Cortex of kidney (tissue), 1 donor: ENCODE data around the gene IGFALS.

ENCODE experiments used
- DNase-seq: peaks from one replicate; lab custom pipeline; 2025; lab: John Stamatoyannopoulos, UW

IGFALS gene

GRCh38 chr16:1793578-1794220 lies at the start of gene IGFALS:
IGFALS (minus strand) TSS chr16:1793705; CDS start chr16:1793652, 53 bp downstream.
- DNase-seq, result no peak

GRCh38 chr16:1839554-1839953 lies 46.0 kb upstream of the IGFALS start:
- no peak for DNase-seq

- no peak for DNase-seq
These were observed 40.6 kb upstream of the IGFALS start for GRCh38 chr16:1834096-1834495.

DNA sequence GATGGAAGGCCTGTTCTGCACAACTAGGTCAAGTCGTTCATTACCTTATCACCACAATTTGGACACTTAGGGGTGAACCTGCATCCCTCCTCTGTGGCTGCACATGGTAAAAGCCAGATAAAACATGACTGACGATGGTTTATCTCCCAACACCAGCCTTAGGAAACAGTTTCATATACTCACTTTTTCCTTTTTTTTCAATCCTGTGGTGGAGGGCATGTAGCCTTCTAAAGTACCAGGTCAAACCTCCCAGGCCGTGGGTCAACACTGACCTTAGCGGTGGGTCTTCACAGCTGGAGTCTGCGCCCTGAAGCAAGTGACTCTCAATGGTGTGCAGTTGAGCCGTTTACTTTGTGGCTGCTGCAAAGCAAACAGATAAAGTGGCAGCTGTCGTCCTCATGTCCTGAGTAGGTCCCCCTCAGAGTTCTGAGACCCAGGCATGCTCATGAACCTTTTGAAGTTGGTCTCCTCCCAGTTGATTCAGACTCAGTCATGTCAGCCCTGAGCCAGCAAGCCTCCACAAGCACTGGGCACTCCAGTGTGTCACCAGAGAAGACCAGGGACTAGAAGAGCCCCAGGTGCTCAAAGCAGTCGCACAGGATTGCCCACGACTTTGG lies 39.4 kb upstream of the IGFALS start:
- DNase-seq, result no peak

DNA sequence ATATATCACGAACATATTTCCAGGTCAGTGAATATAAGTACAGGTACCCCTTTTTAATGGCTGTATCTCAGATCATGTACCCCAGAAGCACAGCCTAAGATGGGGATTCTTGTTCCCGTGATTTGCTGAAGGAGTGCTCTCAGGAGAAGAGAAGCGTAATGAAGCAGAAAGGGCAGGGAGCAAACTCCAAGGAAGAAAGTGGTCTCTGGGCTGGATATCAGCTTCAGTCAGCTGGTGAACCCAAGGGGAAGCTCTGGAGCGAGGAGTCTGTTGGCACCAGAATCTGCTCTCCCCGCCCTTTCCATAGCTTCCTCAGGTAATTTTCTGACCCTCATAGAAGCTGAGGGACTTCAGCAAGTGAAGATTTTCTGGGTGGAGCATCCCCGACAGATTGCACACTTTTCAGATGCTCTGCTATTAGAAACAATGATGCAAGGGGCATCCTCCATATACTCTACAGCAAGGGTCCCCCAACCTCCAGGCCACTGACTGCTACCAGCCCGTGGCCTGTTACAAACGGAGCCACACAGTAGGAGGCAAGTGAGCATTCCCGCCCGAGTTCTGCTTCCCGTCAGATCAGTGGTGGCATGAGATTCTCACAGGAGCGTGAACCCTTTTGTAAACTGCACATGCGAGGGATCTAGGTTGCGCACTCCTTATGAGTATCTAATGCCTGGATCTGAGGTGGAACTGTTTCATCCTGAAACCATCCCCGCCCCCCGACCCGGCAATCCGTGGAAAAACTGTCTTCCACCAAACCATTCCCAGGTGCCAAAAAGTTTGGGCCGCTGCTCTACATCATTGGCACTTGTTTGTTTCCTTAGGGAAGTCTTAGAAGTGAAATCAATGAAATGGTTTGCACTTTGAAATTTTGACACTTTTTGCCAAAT lies 37.9 kb upstream of the IGFALS start:
- DNase-seq, result no peak

GRCh38 chr16:1830213-1830612 lies 36.7 kb upstream of the IGFALS start:
- no peak for DNase-seq

DNA sequence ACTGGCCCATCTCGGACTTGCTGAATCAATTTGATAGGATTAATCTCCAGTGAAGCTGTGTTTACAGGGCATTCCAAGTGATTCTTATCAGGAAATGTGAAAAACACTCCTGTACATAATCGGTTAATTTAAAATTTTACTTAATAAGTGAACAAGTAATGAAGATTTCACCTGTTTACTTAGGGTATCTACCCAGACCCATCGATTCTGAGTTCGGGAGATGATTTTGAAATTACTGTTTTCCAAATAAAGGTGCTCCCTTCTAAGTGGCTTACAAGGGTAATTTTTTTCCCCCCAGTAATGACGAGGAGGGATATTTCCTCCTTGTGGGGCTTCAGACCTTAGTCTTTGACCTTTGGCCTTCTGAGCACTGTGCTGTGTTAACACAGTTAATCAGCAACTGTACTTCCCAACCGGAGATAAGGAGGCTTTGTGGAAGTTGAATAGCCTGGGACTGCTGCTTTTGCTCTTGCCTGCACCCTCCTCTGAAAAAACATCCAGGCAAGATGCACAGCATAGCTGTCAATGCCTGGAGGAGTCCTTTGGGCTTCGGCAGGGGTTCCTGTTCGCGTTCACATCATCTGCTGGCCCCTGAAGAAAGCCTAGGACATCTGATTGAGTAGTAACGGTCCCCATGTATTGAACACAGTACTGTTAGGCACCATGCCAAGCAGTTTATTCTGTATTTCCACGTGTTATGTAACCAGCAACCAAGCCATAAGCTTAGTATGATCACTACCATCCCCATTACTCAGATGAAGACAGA lies 35.3 kb upstream of the IGFALS start:
- no peak for DNase-seq

DNA sequence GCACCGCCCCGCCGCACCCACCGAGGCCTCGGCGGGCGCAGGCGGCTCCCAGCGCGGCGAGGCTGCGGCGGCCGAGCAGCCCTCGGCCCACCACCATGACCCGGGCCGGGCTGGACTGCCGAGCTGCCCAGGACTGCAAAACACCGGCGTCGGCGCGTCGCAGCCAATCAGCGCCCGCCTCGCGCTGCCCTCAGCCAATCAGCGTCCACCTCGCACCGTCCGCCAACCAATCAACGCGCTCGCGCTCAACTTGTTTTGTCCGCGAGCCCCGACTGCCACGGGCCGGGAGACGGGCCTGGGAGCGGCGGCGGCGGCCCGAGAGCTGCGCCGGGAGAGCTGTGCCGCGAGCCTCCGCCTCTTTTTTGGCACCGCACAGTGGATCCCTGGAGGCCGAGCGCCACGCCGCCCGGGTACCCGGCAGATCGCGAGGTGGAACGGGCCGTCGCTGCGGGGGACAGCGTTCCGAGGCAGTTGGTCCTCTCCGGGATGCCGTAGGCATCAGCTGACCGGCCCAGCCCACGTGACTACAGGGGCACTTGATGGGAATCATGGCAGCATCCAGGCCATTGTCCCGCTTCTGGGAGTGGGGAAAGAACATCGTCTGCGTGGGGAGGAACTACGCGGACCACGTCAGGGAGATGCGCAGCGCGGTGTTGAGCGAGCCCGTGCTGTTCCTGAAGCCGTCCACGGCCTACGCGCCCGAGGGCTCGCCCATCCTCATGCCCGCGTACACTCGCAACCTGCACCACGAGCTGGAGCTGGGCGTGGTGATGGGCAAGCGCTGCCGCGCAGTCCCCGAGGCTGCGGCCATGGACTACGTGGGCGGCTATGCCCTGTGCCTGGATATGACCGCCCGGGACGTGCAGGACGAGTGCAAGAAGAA lies 33.4 kb upstream of the IGFALS start, which contains the start of the genes FAHD1 and HAGH:
FAHD1 (plus strand) TSS at position 516 of the 883 bp plus-strand sequence; CDS start at position 549, 33 bp downstream.
HAGH (minus strand) TSS at position 135 of the 883 bp plus-strand sequence; CDS start at position 97, 38 bp downstream.
- DNase-seq, result peak; percentile 95

DNA sequence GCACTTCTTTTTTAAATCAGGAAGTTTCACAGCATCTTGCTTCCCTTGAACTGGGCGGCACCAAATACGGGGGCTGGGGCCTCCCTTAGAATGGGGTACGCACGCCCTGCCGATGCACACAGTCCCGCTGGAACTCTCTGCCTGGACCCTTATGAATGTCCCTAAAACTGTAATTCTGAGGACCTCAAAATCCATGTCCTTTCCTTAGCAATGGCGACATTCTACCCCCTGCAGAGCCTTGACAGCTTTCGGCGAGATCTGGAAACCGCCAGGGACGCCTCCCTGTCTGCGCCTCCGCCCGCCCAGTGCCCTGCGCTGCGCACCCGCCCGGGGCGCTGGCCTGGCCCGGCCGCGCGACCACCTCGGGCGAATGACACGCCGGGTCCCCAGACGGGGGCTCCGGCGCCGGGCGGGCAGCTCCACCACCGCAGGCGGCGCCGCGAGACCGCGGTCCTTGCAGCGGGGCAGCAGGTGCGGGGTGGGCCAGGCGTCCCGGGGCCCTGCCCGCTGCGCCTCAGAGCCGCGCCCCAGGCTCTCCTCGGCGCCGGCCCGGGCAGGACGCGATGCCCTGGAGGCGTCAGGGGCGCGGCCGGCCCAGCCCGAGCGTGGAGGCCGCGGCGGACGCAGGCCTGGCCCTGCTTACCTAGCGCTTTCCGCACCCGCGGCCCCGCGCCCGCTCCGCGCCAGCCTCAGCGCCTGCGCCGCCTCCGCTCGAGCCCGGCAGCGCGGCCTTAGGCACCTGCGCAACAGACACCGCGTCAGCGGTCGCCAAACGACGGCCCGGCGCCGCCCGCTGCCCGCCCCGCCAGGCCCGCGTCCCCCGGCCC lies 32.6 kb upstream of the IGFALS start:
- DNase-seq, result no peak

DNA sequence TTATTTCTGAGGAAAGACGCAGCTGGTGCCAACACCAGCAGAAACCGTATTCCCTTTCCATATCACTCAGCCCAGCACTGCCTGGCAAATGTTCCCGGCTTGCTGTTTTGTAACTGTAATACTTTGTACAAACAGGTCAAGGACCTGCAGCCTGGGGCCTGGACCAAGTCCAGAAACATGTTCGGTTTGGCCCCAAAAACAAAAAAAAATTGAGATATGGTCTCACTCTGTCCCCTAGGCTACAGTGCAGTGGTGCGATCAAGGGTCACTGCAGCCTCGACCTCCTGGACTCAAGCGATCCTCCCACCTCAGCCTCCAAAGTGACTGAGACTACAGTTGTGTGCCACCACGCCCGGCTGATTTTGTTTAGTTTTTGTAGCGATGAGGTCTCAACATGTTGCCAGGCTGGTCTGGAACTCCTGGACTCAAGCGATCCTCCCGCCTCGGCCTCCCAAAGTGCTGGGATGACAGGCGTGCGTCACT lies 31.9 kb upstream of the IGFALS start:
- DNase-seq, result no peak

DNA sequence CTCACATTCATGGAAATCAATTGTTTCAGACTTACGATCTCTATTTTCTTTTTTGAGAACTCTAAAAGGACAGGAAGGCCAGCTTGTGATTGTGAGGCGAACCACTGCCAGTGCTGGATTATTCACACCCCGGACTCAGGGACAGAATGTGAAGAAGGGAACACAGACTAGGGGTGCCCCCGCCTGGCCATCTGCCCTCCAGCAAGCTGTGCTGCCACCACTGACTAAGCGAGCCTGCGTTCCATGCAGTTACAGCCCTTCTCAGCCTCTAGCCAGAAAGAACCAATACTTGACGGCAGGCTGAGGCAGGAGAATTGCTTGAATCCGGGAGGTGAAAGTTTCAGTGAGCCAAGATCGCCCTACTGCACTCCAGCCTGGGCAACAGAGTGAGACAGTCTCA lies 30.3 kb upstream of the IGFALS start:
- DNase-seq, result no peak

DNA sequence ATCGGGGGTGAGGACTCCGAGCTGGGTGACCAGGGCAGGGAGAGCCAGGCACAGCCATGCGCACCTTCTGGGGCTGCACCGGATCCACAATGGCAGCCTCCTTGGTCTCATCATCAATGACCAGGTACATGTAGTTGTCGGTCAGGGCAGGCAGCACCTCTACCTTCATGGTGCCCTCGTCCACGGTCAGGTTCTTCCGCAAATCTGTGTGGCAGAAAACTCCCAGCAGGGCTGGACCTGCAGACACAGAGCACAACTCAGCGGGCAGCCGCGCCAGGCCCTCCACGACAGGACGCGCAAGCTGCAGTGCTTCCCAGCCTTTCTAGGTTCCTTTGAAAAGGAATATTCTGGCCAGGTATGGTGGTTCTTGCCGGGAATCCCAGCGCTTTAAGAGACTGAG lies 29.3 kb upstream of the IGFALS start:
- no peak for DNase-seq

- no peak for DNase-seq
These were observed 28.5 kb upstream of the IGFALS start for GRCh38 chr16:1821861-1822611.

- no peak for DNase-seq
These were observed 27.4 kb upstream of the IGFALS start for GRCh38 chr16:1820946-1821290.

DNA sequence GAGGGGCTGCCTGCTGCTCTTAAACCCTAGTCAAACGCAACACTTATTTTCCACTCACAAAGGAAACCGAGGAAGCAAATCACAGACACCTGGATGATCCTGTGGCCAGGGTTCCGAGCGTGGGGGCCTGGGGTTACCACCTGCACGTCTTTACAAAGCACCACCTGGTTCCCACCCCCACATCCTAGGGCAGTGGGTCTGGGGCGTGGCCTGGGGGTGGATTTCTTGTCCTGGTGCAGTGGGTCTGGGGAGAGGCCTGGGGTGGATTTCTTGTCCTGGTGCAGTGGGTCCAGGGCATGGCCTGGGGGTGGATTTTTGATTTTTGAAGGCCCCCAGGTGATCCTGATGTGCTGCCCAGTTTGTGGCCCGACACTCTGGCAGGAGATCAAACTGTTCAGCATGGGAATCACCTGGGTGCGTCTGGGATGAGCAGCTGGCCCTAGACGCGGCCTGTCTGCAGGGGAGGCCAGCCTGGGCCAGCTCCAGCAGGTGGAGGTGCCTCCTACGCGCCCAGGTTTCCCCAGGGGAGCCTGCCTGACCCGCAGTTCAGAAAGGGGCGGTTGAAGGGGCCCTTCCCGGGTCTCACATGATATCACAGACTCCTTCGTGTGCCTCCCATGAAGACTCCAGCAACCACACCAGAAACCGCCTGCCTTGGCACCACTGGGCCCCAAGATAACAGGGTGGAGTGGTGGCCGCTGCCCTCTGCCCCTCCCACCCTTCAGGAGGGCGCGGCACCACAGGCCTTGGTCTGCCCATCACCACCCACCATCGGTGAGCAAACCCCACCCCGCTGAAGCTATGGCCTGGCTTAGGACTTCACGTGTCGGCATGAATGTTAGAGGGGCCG lies 26.8 kb upstream of the IGFALS start:
- no peak for DNase-seq

DNA sequence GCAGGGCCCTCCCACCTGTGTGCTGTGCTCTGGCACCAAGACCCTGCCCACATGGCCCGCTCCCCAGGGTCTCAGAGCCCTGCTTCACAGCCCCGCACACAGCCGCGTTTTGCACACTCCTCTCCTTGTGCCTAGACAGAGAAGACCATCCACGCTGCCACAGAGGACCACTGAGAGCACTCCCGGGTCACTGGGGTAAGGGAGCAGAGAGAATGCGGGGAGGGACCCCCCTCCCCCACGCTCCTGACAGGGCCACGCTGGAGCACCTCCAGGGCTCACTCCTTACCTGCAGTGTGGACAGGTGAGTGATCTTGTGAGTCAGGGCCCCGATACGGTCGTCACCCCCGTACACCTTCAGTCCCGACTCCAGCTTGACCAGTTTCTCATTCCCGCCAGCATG lies 26.1 kb upstream of the IGFALS start:
- no peak for DNase-seq

DNA sequence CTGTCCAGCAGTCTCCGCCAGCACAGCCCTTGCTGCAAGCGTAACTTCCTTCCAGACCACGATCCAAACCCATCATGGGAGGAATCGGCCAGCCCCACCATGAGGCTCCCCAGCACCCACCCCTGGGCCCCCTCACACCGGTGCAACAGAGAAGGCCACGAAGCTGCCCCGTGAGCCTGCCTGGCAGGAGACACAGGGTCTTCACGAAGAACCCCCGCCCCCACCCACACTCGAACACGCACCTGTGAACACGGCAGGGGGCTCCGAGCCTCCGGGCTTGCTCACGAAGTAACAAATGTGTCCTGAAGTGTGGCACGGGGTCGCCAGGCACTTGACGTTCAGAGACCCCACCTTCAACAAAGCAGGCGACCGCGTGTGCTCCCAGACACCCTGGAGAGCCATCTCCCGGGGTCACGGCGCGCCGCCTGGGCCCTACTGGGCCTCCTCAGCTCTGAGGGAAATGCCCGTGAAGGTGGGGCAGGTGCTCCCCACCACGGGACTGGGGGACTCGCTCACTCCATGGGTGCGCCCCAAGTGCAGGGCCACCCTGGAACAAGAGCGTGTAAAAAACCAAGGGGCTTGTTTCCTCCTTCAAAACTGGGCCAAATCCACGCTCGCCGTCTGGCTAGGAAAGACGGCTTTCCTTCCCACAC lies 25.5 kb upstream of the IGFALS start:
- DNase-seq, result no peak
